Posterior cingulate gyrus (tissue), 11 donors: ENCODE data around the gene SNX8.
"Not testable (repeated sequence)": the region's sequence is repeated elsewhere in the genome, so short reads cannot be mapped to it uniquely, and the experiment has no call there.

Experiments
- DNase-seq, 10 donors: peaks; one replicate each; pipeline versions ENCODE4 v3.0.0 to v3.0.0-alpha.2; 2020 to 2021; ENCODE audit warnings: mixed read lengths in 3 of 10
- intact Hi-C: fragments of 100-400 bp; cut with DNase I; formaldehyde crosslinking; loops from one replicate; pipeline ENCODE4 v1.15.1; 2023

Gene SNX8

GRCh38 chr7:2314209-2314955, at the start of gene SNX8:
Gene SNX8 (minus strand): TSS chr7:2314441. CDS start chr7:2314421, 20 bp downstream.
- intact Hi-C loops: loop anchor here (5.0 kb wide), 1 partner anchor 72 kb away; the partner anchor contains the start of genes MRM2 and NUDT1
- DNase-seq: peak; percentile 82 to 99 (median 92)

GRCh38 chr7:2362385-2363088, 48.3 kb upstream of the SNX8 start:
- DNase-seq: peak in 1 of 10 donors; percentile 54
- intact Hi-C loops: no loop called here

GRCh38 chr7:2360796-2361195, 46.6 kb upstream of the SNX8 start:
- intact Hi-C loops: no loop called here

GRCh38 chr7:2359610-2360009, 45.4 kb upstream of the SNX8 start:
- intact Hi-C loops: no loop called here
- no peak for DNase-seq

More at GRCh38 chr7:2360796-2361195, 46.6 kb upstream of the SNX8 start:
- DNase-seq: peak in 1 of 10 donors; percentile 55

- intact Hi-C loops: no loop called here
Measured at GRCh38 chr7:2358968-2359527, 44.8 kb upstream of the SNX8 start.

GRCh38 chr7:2357571-2357970, 43.3 kb upstream of the SNX8 start:
- no peak for DNase-seq
- intact Hi-C loops: no loop called here

More at GRCh38 chr7:2358968-2359527, 44.8 kb upstream of the SNX8 start:
- no peak for DNase-seq

GRCh38 chr7:2357165-2357564, 42.9 kb upstream of the SNX8 start:
- DNase-seq: peak in 1 of 10 donors; percentile 31
- intact Hi-C loops: no loop called here

- intact Hi-C loops: loop anchor here (2.0 kb wide), 1 partner anchor 49 kb away; no protein-coding TSS in a partner anchor
Measured at GRCh38 chr7:2355705-2356008, 41.4 kb upstream of the SNX8 start.

GRCh38 chr7:2354939-2355704, 40.9 kb upstream of the SNX8 start:
- intact Hi-C loops: loop anchor here (2.0 kb wide), 1 partner anchor 50 kb away; no protein-coding TSS in a partner anchor
- peak in 2 of 10 donors; percentile 19 to 80 for DNase-seq

More at GRCh38 chr7:2355705-2356008, 41.4 kb upstream of the SNX8 start:
- no peak for DNase-seq

GRCh38 chr7:2354186-2354938, 40.1 kb upstream of the SNX8 start, which contains the start of gene EIF3B:
Gene EIF3B (plus strand): TSS chr7:2354827. CDS start chr7:2354922, 95 bp downstream.
- intact Hi-C loops: loop anchor here (2.0 kb wide), 1 partner anchor 50 kb away; no protein-coding TSS in a partner anchor
- DNase-seq: peak; percentile 78 to 98 (median 82)

- DNase-seq: peak; percentile 84 to 98 (median 90)
- intact Hi-C loops: loop anchor here (2.0 kb wide), 1 partner anchor 51 kb away; no protein-coding TSS in a partner anchor
Measured at GRCh38 chr7:2353936-2354185, 39.6 kb upstream of the SNX8 start.

- intact Hi-C loops: no loop called here
- peak in 1 of 10 donors; percentile 34 for DNase-seq
Measured at GRCh38 chr7:2353113-2353935, 39.1 kb upstream of the SNX8 start.

GRCh38 chr7:2350861-2351260, 36.6 kb upstream of the SNX8 start:
- intact Hi-C loops: no loop called here
- DNase-seq: no peak

- peak in 1 of 10 donors; percentile 27 for DNase-seq
- intact Hi-C loops: no loop called here
Measured at GRCh38 chr7:2350055-2350454, 35.8 kb upstream of the SNX8 start.

GRCh38 chr7:2347351-2348063, 33.3 kb upstream of the SNX8 start:
- not testable (repeated sequence) for DNase-seq
- intact Hi-C loops: loop anchor here (1.0 to 10.0 kb wide), 2 partner anchors 100 to 773 kb away; partner anchors contain the start of gene PSMG3

GRCh38 chr7:2336626-2337299, 22.5 kb upstream of the SNX8 start:
- intact Hi-C loops: no loop called here
- no peak for DNase-seq

GRCh38 chr7:2332606-2333231, 18.5 kb upstream of the SNX8 start:
- intact Hi-C loops, DNase-seq: not testable (repeated sequence)
